H1 (cell line): ENCODE measurements around the gene CCDC152.

Experiments
- CBX8 ChIP-seq: fragments of 300-800, 300-1000 bp; sonication (generic); IDR thresholded peaks from 2 replicates; pipeline ENCODE4 v1.7.1; 2016; ENCODE audit warnings: low read depth, low read length, borderline replicate concordance
- CEBPB ChIP-seq: IDR thresholded peaks from 2 replicates; pipeline ENCODE4 v1.6.1; 2012; ENCODE audit warnings: low read depth, low read length
- CTCF ChIP-seq, 3 experiments: IDR thresholded peaks; 1 replicate in 2 of 3; 2 replicates in 1 of 3; pipeline versions ENCODE4 v1.5.1 to v1.6.1; 2011; ENCODE audit warnings: low read length in 3 of 3, mild to moderate bottlenecking in 3 of 3, inconsistent platforms in 2 of 3, low read depth in 1 of 3, moderate library complexity in 1 of 3; ENCODE audit not compliant: insufficient read depth in 1 of 3; ENCODE audit errors: control extremely low read depth in 1 of 3
- EGR1 ChIP-seq: IDR thresholded peaks from 2 replicates; pipeline ENCODE4 v1.6.1; 2011; ENCODE audit warnings: low read depth, low read length, borderline replicate concordance
- JUND ChIP-seq: IDR thresholded peaks from 2 replicates; pipeline ENCODE4 v1.6.1; 2011; ENCODE audit warnings: mild to moderate bottlenecking, improper control_type of control experiment, low read length
- KDM5A ChIP-seq: fragments of 200-600 bp; IDR thresholded peaks from 2 replicates; pipeline ENCODE4 v1.7.1; 2012; ENCODE audit warnings: mild to moderate bottlenecking, low read length, inconsistent platforms, mixed read lengths
- MAFK ChIP-seq: IDR thresholded peaks from 2 replicates; pipeline ENCODE4 v1.6.1; 2012; ENCODE audit warnings: low read depth, mild to moderate bottlenecking, improper control_type of control experiment, low read length
- MAX ChIP-seq: IDR thresholded peaks from 2 replicates; pipeline ENCODE4 v1.6.1; 2012; ENCODE audit warnings: inconsistent platforms
- POLR2A ChIP-seq, 2 experiments: IDR thresholded peaks; 1 replicate in 1 of 2; 2 replicates in 1 of 2; pipeline ENCODE4 v1.6.1; 2011; ENCODE audit warnings: low read depth in 2 of 2, low read length in 2 of 2, mild to moderate bottlenecking in 2 of 2; ENCODE audit errors: control extremely low read depth in 1 of 2
- POLR2AphosphoS5 ChIP-seq: IDR thresholded peaks from 2 replicates; pipeline ENCODE4 v1.6.1; 2011; ENCODE audit warnings: low read depth, low read length
- TAF1 ChIP-seq: IDR thresholded peaks from 2 replicates; pipeline ENCODE4 v1.6.1; 2011; ENCODE audit warnings: mild to moderate bottlenecking, low read depth, low read length
- TBP ChIP-seq: IDR thresholded peaks from 2 replicates; pipeline ENCODE4 v1.6.1; 2011; ENCODE audit warnings: low read depth, low read length, improper control_type of control experiment
- USF2 ChIP-seq: IDR thresholded peaks from 2 replicates; pipeline ENCODE4 v1.6.1; 2011; ENCODE audit warnings: low read length, improper control_type of control experiment
- ZNF274 ChIP-seq: IDR thresholded peaks from 2 replicates; pipeline ENCODE4 v1.7.0; 2012; ENCODE audit warnings: low read length, borderline replicate concordance; ENCODE audit errors: extremely low read depth

GRCh38 chr5:42770003-42770402 is 13.4 kb downstream of the CCDC152 start:
- TF ChIP-seq TAF1 (no peak), POLR2AphosphoS5 (no peak), MAX (no peak), ZNF274 (no peak), POLR2A (IDR thresholded peaks at IDR 0.05; ENCODE audit: control extremely low read depth in 1 of 2, low read depth in 2 of 2, low read length in 2 of 2) (no peak), TBP (no peak), USF2 (no peak), CTCF (IDR thresholded peaks at IDR 0.05; ENCODE audit: control extremely low read depth in 1 of 3, insufficient read depth in 1 of 3, low read depth in 1 of 3, low read length in 3 of 3) (no peak), KDM5A (no peak), CBX8 (no peak), JUND (no peak), EGR1 (no peak), CEBPB (no peak), MAFK (no peak)
